SK-N-DZ (cell line): ENCODE data around the gene MSMP.

Source experiments
- DNase-seq: peaks from one replicate; pipeline ENCODE4 v3.0.0-alpha.2; 2015; ENCODE audit warnings: low spot score

Gene MSMP

DNA sequence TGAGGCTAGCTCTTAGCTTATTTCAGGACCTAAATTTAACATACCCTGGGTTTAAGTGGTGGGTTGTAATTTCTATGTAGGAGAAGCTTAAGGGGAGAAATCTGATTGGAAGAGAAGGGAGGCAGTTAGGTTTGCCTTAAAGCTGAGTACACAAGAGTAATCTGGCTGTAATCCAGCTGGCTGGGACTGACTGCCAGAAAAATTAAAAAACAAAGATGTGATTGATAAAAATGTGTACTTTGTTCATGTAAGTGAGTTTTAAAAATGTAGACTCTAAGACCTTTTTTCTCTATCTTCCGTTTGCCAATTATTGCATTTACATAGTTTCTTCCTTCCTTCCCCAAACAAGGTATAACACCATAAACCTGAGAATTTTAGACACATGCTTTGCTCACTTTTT, 17.5 kb upstream of the MSMP start:
- DNase-seq = no peak

- no peak for DNase-seq
Observed at GRCh38 chr9:35771075-35771433, 17.0 kb upstream of the MSMP start.

DNA sequence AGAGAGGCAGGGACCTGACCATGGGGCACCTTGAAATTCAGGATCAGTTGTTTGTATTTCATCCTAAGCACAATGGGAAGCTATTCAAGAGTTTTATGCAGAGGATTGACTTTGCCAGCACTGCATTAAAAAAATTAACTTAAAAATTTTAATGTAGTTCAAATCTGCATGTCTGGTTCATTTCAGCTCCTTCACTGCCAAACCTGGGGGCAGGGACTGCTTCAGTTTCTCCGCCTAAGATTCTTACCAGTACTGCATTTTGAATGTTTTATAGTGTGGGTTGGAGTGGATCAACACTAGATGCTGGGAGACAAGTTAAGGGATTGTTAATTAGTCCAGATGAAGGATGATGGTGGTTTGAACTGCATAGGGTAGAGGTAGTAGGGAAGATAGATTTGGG, 15.7 kb upstream of the MSMP start:
- DNase-seq = no peak

GRCh38 chr9:35767458-35767857, 13.4 kb upstream of the MSMP start:
- no peak for DNase-seq

DNA sequence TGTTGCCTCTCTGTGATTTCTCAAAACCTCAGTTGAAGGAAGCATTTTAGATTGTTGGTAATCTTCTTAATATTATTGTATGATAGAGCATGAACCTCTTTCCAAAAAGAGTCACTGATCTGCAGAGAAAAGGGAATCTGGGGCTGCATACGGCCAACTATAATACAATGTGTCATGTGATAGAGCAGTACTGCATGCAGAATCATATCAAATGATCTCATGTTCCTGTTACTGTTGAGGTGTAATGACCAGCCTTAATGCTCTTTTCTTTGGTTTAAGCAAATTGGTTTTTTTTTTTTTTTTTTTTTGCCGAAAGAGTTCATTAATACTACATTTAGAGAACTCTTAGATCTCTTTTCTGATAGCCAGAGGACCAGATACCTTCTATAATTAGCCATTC, 12.9 kb upstream of the MSMP start:
- no peak for DNase-seq

DNA sequence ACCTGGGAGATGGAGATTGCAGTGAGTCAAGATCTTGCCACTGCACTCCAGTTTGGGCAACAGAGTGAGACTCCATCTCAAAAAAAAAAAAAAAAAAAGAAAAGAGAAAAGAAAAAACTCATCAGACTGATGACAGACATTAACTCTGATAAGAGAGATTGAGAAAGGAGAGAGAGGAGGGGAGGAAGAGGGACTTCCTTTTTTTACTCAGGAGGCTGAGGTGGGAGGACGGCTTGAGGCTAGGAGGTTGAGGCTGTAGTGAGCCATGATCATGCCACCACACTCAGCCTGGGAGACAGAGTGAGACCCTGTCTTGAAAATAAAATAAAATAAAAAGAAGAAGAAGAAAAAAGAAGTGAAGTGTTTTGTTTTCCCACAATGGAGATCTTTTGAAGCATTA, 9.7 kb upstream of the MSMP start:
- DNase-seq = no peak

- no peak for DNase-seq
Observed at GRCh38 chr9:35763181-35763580, 9.1 kb upstream of the MSMP start.

- DNase-seq = no peak
Observed at GRCh38 chr9:35760651-35761050, 6.6 kb upstream of the MSMP start.

GRCh38 chr9:35759795-35760194, 5.7 kb upstream of the MSMP start:
- no peak for DNase-seq

GRCh38 chr9:35758475-35759050, 4.5 kb upstream of the MSMP start:
- no peak for DNase-seq

DNA sequence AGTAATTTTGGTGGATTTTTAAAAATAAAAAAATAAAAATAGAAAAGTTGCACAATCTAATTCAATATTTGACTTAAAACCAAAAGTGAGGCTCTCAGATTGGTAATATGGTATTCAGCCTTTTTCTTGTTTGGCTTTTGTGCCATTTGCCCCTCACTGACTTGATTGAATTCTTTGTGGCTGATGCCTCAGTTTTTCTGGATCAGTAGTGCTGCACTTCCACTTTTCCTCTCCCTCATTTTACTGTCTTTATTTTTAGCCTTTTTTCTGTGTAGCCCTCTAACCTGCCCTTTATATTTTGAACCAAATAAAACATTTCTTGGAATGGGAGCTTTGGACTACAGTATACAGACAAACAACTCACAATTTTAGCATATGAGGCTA, 3.8 kb upstream of the MSMP start:
- DNase-seq = no peak

DNA sequence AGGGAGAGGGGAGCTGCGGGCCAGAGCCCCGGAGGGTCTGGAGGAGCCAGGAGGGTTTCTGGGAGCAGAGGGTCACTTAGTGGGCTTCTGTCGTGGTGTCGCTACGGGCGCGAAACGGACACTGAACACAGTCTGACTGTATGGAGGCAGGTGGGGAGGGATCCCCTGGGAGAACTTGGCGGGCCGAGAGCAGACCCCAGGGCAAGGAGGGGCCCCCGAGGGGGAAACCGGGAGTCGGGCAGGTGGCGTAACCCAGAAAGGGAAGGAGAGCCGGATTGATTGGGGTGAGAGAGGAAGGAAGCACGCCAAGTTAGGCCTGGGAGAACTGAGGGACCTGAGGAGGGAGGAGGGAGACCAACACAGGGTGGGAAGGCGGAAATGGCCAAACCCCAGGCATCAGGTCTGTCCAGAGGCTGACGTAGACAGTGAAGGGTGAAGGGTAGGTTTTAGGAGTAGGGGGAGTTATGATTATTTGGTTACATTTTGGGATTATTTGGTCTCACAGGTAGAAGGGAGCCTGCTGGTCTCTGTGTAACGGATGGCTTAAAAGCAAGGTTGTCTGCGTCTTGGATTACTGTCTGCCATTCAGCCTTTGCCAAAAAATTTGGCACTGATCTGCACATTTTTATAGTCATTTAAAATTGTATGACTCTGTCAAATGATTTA, 3.3 kb upstream of the MSMP start:
- DNase-seq = peak; percentile 65

DNA sequence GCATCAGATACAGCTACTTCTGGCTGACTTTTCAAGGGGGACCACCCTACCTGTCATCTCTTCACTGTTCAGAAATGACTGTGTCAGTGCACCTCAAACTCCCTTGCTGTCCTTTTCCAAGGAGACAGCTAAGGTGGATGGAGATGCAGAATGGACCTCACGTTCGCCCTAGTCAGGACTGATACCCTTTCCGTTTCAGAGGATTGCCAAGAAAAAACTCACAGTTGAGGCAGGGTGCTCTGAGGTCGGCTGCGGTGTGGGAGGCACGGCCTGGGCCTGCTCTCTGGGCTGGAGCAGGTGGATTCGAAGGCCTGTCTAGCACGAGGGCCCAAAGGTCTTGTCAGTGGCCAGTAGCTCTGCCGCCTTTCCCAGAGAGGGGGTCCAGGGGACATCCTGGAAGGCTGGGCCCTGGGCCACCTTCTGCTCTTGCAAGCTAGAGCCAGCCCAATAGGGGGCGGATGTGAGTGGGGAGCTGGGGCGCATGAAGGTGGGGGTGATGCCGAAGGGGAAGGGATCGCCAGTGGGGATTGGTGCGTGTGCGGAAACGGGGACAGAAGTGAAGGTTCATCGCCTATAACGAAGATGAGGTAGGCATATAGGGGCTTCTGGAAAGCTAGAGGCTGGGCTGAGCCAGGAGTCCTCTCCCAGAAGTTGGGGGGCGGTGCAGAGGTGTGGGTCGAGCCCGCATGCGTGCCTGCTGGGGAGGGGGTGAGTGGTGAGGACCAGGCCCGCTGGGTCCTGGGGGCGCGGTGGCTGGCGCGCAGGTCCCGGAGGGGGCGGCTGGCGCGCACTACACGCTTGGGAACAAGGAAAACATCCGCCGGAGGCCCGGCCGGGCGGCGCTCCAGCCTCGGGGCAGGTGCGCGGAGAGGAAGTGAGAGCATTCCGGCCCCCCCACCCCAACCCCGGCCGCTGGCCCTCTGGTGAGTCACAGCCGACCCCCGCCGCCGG, 2.5 kb upstream of the MSMP start:
- DNase-seq = peak; percentile 78

GRCh38 chr9:35755071-35755470, 995 bp upstream of the MSMP start:
- DNase-seq = no peak

DNA sequence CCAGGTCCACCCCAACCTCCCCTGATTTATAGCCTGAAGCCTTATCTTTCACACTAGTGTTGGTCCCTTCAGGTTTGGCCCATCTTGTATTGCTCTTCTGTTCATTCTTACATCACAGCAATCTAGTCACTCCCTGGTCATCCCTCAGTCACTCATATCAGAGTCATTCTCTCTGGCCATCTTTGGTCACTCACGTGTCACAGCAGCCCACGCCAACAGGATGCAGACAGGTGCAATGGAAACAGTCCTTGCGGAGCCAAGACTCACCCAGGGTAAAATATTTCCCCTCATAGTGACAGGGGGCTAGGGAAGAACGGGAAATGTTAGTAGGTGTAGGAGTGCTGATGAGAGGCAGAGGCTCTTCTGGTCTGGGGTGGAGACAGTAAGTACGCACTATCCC, 610 bp downstream of the MSMP start:
- DNase-seq = no peak

GRCh38 chr9:35750256-35750531, 3.9 kb downstream of the MSMP start:
- DNase-seq = no peak

GRCh38 chr9:35749515-35750255, 4.4 kb downstream of the MSMP start:
- DNase-seq = no peak

- DNase-seq = peak; percentile 66
Observed at GRCh38 chr9:35748858-35749514, 5.1 kb downstream of the MSMP start, which contains the start of the genes GBA2 and RGP1. GBA2 (minus strand) TSS chr9:35749228; CDS start chr9:35748704, 524 bp downstream. RGP1 (plus strand) TSS chr9:35749287; CDS start chr9:35749756, 469 bp downstream.

- no peak for DNase-seq
Observed at GRCh38 chr9:35748242-35748857, 5.7 kb downstream of the MSMP start.

DNA sequence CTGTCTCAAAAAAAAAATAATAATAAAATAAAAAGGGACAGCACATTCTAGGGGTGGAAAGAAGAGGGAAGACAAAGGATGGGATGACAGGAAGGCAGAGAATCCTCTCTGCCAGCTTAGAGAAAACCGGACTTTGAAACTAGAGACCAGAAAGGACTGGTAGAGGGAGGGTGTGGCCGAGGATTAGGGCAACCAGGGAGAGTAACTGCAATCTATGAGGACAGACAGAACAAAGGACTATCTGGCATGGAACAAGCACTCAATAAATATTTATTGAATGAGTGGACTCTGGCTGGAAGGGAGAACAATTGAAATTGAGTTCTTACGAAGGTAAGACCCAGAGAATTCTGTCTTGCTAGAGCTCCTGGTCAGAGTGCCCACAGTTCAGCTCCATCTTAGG, 7.5 kb downstream of the MSMP start:
- no peak for DNase-seq

DNA sequence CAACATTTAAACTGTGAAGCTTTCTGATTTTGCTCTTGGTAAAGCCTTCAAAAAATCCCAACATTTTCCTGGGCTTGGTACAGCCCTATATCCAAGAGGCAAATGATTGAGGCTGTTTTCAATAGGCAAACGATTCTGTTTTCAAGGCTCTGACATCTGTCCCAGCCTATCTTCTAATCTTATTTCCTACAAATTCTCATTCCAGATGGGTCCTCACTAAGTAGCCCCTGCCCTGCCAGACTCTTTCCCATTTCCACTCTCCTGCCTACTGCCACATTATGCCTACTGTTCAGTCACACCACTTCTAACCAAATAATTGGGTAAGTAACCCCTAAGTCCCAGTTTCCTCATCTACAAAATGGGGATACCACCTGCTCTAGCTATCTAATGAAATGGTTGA, 8.5 kb downstream of the MSMP start:
- peak; percentile 30 for DNase-seq
